NB4 (cell line): ENCODE results near the gene TCP11L2.

Experiments
- DNase-seq: peaks from one replicate; pipeline ENCODE4 v3.0.0; 2010; ENCODE audit warnings: low read depth
- H3K4me3 ChIP-seq: one replicate; pipeline ENCODE4 v1.5.1; 2011; ENCODE audit warnings: mild to moderate bottlenecking, low read depth, low read length, moderate library complexity
- CTCF ChIP-seq: IDR thresholded peaks from one replicate; pipeline ENCODE4 v1.5.1; 2012; ENCODE audit warnings: low read depth, low read length
- MAX ChIP-seq: IDR thresholded peaks from 2 replicates; pipeline ENCODE4 v1.6.1; 2011; ENCODE audit warnings: low read depth, low read length
- MYC ChIP-seq: IDR thresholded peaks from 2 replicates; pipeline ENCODE4 v1.6.1; 2011; ENCODE audit warnings: low read depth, low read length
- POLR2A ChIP-seq: IDR thresholded peaks from 2 replicates; pipeline ENCODE4 v1.6.1; 2011; ENCODE audit warnings: mild to moderate bottlenecking; ENCODE audit not compliant: insufficient read length; ENCODE audit errors: extremely low read depth

TCP11L2 gene

GRCh38 chr12:106305376-106305775, 2.8 kb downstream of the TCP11L2 start:
- no peak for TF ChIP-seq POLR2A
- no peak for TF ChIP-seq CTCF
- no peak for TF ChIP-seq MAX
- no peak for TF ChIP-seq MYC
- DNase-seq = no peak
- no peak overlapping the region for H3K4me3 ChIP-seq

- H3K4me3 ChIP-seq = no peak overlapping the region
- TF ChIP-seq MYC (no peak), POLR2A (no peak), CTCF (no peak), MAX (no peak)
Measured at GRCh38 chr12:106307181-106307580, 4.6 kb downstream of the TCP11L2 start.

GRCh38 chr12:106308121-106308520, 5.6 kb downstream of the TCP11L2 start:
- TF ChIP-seq MAX (no peak), CTCF (no peak), MYC (no peak), POLR2A (no peak)
- no peak overlapping the region for H3K4me3 ChIP-seq
- no peak for DNase-seq

More at GRCh38 chr12:106307181-106307580, 4.6 kb downstream of the TCP11L2 start:
- no peak for DNase-seq

- H3K4me3 ChIP-seq = no peak overlapping the region
- TF ChIP-seq POLR2A (no peak), MYC (no peak), MAX (no peak), CTCF (no peak)
- no peak for DNase-seq
Measured at GRCh38 chr12:106308611-106309010, 6.1 kb downstream of the TCP11L2 start.

GRCh38 chr12:106309671-106310505, 7.4 kb downstream of the TCP11L2 start:
- no peak overlapping the region for H3K4me3 ChIP-seq
- DNase-seq = no peak
- TF ChIP-seq POLR2A = no peak
- no peak for TF ChIP-seq MYC
- TF ChIP-seq CTCF = no peak
